ENCODE data around the gene CCR7.

Gene CCR7

GRCh38 chr17:40511667-40512220, 53.5 kb downstream of the CCR7 start:
- TF ChIP-seq POLR2AphosphoS5 (IDR thresholded peaks at IDR 0.05; ENCODE audit: low read depth) (no peak), SPI1 (IDR thresholded peaks at IDR 0.05; ENCODE audit: borderline replicate concordance, low read depth) (no peak), CTCF (IDR thresholded peaks at IDR 0.05; ENCODE audit: insufficient read depth, low read length) (no peak), GABPA (IDR thresholded peaks at IDR 0.05; ENCODE audit: low read depth) (no peak)
- TF ChIP-seq, protein P1, sequence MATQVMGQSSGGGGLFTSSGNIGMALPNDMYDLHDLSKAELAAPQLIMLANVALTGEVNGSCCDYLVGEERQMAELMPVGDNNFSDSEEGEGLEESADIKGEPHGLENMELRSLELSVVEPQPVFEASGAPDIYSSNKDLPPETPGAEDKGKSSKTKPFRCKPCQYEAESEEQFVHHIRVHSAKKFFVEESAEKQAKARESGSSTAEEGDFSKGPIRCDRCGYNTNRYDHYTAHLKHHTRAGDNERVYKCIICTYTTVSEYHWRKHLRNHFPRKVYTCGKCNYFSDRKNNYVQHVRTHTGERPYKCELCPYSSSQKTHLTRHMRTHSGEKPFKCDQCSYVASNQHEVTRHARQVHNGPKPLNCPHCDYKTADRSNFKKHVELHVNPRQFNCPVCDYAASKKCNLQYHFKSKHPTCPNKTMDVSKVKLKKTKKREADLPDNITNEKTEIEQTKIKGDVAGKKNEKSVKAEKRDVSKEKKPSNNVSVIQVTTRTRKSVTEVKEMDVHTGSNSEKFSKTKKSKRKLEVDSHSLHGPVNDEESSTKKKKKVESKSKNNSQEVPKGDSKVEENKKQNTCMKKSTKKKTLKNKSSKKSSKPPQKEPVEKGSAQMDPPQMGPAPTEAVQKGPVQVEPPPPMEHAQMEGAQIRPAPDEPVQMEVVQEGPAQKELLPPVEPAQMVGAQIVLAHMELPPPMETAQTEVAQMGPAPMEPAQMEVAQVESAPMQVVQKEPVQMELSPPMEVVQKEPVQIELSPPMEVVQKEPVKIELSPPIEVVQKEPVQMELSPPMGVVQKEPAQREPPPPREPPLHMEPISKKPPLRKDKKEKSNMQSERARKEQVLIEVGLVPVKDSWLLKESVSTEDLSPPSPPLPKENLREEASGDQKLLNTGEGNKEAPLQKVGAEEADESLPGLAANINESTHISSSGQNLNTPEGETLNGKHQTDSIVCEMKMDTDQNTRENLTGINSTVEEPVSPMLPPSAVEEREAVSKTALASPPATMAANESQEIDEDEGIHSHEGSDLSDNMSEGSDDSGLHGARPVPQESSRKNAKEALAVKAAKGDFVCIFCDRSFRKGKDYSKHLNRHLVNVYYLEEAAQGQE (IDR thresholded peaks at IDR 0.05; ENCODE audit: insufficient replicate concordance, low read depth) = no peak
- Histone ChIP-seq H3K27me3 (ENCODE audit: insufficient read depth, poor library complexity, severe bottlenecking) (peaks cover 37% of the 10 kb centered on the region), H3K4me3 (replicated peaks; ENCODE audit: insufficient read depth, low read length) (no peak overlapping the region), H3K27ac (replicated peaks) (no peak overlapping the region)
- no peak for DNase-seq (ENCODE audit: low read depth in 1 of 2, low spot score in 1 of 2)

DNA sequence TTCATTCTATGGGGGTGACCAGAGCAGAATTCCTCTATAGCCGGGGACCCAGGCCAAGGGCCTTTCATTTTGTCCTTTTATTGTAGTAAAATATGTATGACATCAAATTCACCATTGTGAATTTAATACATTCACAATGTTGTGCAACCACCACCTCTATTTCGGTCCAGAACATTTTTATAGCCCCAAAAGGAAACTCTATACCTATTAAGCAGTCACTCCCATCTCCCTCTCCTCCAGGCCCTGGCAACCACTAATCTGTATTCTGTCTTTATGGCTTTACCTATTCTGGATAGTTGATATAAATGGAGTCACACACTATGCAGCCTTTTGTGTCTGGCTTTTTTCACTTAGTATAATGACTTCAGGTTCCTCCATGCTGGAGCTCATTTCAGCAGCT, 54.1 kb downstream of the CCR7 start:
- Histone ChIP-seq H3K27me3 (ENCODE audit: insufficient read depth, poor library complexity, severe bottlenecking) (peaks cover 37% of the 10 kb centered on the region), H3K4me3 (replicated peaks; ENCODE audit: insufficient read depth, low read length) (no peak overlapping the region), H3K27ac (replicated peaks) (no peak overlapping the region)
- TF ChIP-seq, protein P1 (IDR thresholded peaks at IDR 0.05; ENCODE audit: insufficient replicate concordance, low read depth) = no peak
- TF ChIP-seq POLR2AphosphoS5 (IDR thresholded peaks at IDR 0.05; ENCODE audit: low read depth) (no peak), SPI1 (IDR thresholded peaks at IDR 0.05; ENCODE audit: borderline replicate concordance, low read depth) (no peak), GABPA (IDR thresholded peaks at IDR 0.05; ENCODE audit: low read depth) (no peak), CTCF (IDR thresholded peaks at IDR 0.05; ENCODE audit: insufficient read depth, low read length) (no peak)
- no peak for DNase-seq (ENCODE audit: low read depth in 1 of 2, low spot score in 1 of 2)

DNA sequence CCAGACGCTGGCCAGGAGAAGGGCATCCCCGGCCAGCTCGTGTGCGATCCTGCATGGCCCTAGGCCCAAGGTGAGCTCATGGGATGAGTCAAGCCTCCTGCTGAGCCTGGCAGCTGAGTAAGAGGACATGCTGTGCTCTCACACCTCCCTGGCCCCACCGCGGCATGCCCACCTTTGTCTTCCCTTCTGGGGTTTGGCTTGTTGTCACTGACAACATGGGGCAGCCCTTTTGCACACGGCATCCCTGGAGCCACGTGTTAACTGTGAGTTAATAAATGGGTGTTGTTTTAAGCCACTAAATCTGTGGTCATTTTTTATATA, 55.0 kb downstream of the CCR7 start:
- DNase-seq (ENCODE audit: low read depth in 1 of 2, low spot score in 1 of 2) = no peak
- Histone ChIP-seq H3K27me3 (ENCODE audit: insufficient read depth, poor library complexity, severe bottlenecking) (peaks cover 34% of the 10 kb centered on the region), H3K27ac (replicated peaks) (no peak overlapping the region), H3K4me3 (replicated peaks; ENCODE audit: insufficient read depth, low read length) (no peak overlapping the region)
- TF ChIP-seq GABPA (IDR thresholded peaks at IDR 0.05; ENCODE audit: low read depth) (no peak), SPI1 (IDR thresholded peaks at IDR 0.05; ENCODE audit: borderline replicate concordance, low read depth) (no peak), CTCF (IDR thresholded peaks at IDR 0.05; ENCODE audit: insufficient read depth, low read length) (no peak), POLR2AphosphoS5 (IDR thresholded peaks at IDR 0.05; ENCODE audit: low read depth) (no peak)
- TF ChIP-seq, protein P1 (IDR thresholded peaks at IDR 0.05; ENCODE audit: insufficient replicate concordance, low read depth) = no peak

All from HL-60 (cell line).